Renal pelvis (tissue), 4 donors: ENCODE data around the gene RCVRN. TPM values are rescaled to one million over a fixed set of nuclear protein-coding genes. Genes with fewer than 3 reads are reported as not detected.

Experiments
- DNase-seq: peaks from one replicate; pipeline ENCODE4 v3.0.0-alpha.2; 2013
- polyA plus RNA-seq, 3 donors: library from polyadenylated mRNA; unstranded; fragments of 120-200 nt; gene quantifications; one replicate each; pipeline ENCODE4 v1.2.1, GENCODE V29; 2013; ENCODE audit not compliant: insufficient read length in 3 of 3

The RCVRN gene
- polyA plus RNA-seq, 3 donors: 0.21 to 0.47 TPM; not detected in 1

DNA sequence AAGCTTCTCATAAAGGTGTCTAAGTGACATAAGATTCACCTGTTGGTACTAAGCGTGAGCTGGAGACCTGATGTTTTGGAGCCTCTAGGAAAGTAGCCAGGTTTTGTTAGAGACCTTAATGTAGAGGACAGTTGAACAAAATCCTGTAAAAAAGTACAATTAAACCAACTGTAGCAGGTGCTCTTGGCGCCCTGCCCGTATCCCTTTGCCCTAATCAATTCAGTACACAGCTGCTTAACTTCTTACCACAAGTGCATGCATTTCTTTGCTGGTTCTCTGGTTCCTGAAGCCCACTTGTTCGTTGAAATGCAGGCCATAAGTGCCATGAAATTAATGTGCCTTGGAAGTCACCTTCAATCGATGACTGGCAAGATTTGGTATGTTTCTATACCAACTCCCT is 54.9 kb downstream of the RCVRN start:
- no peak for DNase-seq

Other genes with a start within 250 kb of the RCVRN start
- gene DHRS7C, start 113.7 kb downstream of the RCVRN start, polyA plus RNA-seq: not detected
- not detected for gene GSG1L2, start 83.2 kb downstream of the RCVRN start, polyA plus RNA-seq
- not detected for gene GLP2R, start 79.3 kb downstream of the RCVRN start, polyA plus RNA-seq